GM04503 (cell line): ENCODE data around the gene PCID2.

Experiments
- DNase-seq: peaks from one replicate; pipeline ENCODE4 v3.0.0-alpha.2; 2012; ENCODE audit warnings: low read depth

PCID2 gene

GRCh38 chr13:113187263-113187669 is 21.2 kb downstream of the PCID2 start:
- DNase-seq, result peak; percentile 98

GRCh38 chr13:113186061-113186900 is 22.2 kb downstream of the PCID2 start:
- DNase-seq, result no peak

GRCh38 chr13:113184568-113185440 is 23.7 kb downstream of the PCID2 start:
- no peak for DNase-seq

- no peak for DNase-seq
These were observed 24.9 kb downstream of the PCID2 start for GRCh38 chr13:113183450-113184129.

GRCh38 chr13:113182046-113182445 is 26.4 kb downstream of the PCID2 start:
- DNase-seq, result no peak

- no peak for DNase-seq
These were observed 28.9 kb downstream of the PCID2 start for GRCh38 chr13:113179374-113180230.

- no peak for DNase-seq
These were observed 29.6 kb downstream of the PCID2 start for GRCh38 chr13:113178896-113179167.

- DNase-seq, result peak; percentile 71
These were observed 30.2 kb downstream of the PCID2 start for GRCh38 chr13:113178070-113178895.

GRCh38 chr13:113176822-113177221 is 31.6 kb downstream of the PCID2 start:
- DNase-seq, result no peak

GRCh38 chr13:113176280-113176679 is 32.2 kb downstream of the PCID2 start:
- DNase-seq, result no peak

- no peak for DNase-seq
These were observed 36.0 kb downstream of the PCID2 start for GRCh38 chr13:113172419-113172926.

GRCh38 chr13:113171250-113172125 is 37.0 kb downstream of the PCID2 start:
- DNase-seq, result no peak

- DNase-seq, result no peak
These were observed 38.0 kb downstream of the PCID2 start for GRCh38 chr13:113170511-113170910.

- DNase-seq, result no peak
These were observed 38.9 kb downstream of the PCID2 start for GRCh38 chr13:113169277-113170272.

GRCh38 chr13:113168211-113168610 is 40.3 kb downstream of the PCID2 start:
- DNase-seq, result no peak

GRCh38 chr13:113167575-113167974 is 40.9 kb downstream of the PCID2 start:
- DNase-seq, result no peak

GRCh38 chr13:113167155-113167554 is 41.3 kb downstream of the PCID2 start:
- no peak for DNase-seq

GRCh38 chr13:113166681-113167080 is 41.8 kb downstream of the PCID2 start:
- no peak for DNase-seq
